Fibroblast of peridontal ligament (primary cell): ENCODE data around the gene GPR132.

Experiments
- DNase-seq: peaks from one replicate; pipeline ENCODE4 v3.0.0-alpha.2; 2010; ENCODE audit errors: extremely low read depth

The GPR132 gene

GRCh38 chr14:105061428-105062047, 3.7 kb downstream of the GPR132 start:
- DNase-seq = no peak

- DNase-seq = no peak
These were observed 4.3 kb downstream of the GPR132 start for GRCh38 chr14:105060751-105061427.

GRCh38 chr14:105059925-105060565, 5.2 kb downstream of the GPR132 start:
- no peak for DNase-seq

GRCh38 chr14:105059035-105059924, 6.0 kb downstream of the GPR132 start:
- DNase-seq = no peak

- DNase-seq = no peak
These were observed 6.7 kb downstream of the GPR132 start for GRCh38 chr14:105058521-105059034.

- DNase-seq = no peak
These were observed 8.9 kb downstream of the GPR132 start for GRCh38 chr14:105056303-105056831.

- DNase-seq = no peak
These were observed 9.4 kb downstream of the GPR132 start for GRCh38 chr14:105055736-105056302.

- DNase-seq = no peak
These were observed 9.9 kb downstream of the GPR132 start for GRCh38 chr14:105055334-105055733.

GRCh38 chr14:105053996-105054395, 11.2 kb downstream of the GPR132 start:
- DNase-seq = no peak

GRCh38 chr14:105053421-105053820, 11.8 kb downstream of the GPR132 start:
- no peak for DNase-seq

- DNase-seq = no peak
These were observed 13.1 kb downstream of the GPR132 start for GRCh38 chr14:105052110-105052458.

- no peak for DNase-seq
These were observed 13.8 kb downstream of the GPR132 start for GRCh38 chr14:105051182-105052109.

GRCh38 chr14:105050551-105050897, 14.7 kb downstream of the GPR132 start:
- no peak for DNase-seq

GRCh38 chr14:105049753-105050550, 15.3 kb downstream of the GPR132 start:
- DNase-seq = no peak

GRCh38 chr14:105047283-105048016, 17.8 kb downstream of the GPR132 start:
- no peak for DNase-seq

GRCh38 chr14:105046891-105047282, 18.3 kb downstream of the GPR132 start:
- DNase-seq = no peak

GRCh38 chr14:105045710-105046326, 19.4 kb downstream of the GPR132 start:
- DNase-seq = peak; percentile 76

GRCh38 chr14:105043641-105044040, 21.6 kb downstream of the GPR132 start:
- DNase-seq = no peak
